Keratinocyte (primary cell): Measurements from ENCODE around the gene CRACR2A. TPM values are rescaled to one million over a fixed set of nuclear protein-coding genes. Genes with fewer than 3 reads are reported as not detected.

Experiments
- DNase-seq: peaks from one replicate; pipeline ENCODE4 v3.0.0-alpha.2; 2011; ENCODE audit warnings: low read depth, missing footprints, low spot score
- FAIRE-seq: peaks from 2 replicates; lab custom pipeline; 2011; peaks lifted over from hg19 to GRCh38; lab: Jason Lieb, UNC
- H2AFZ ChIP-seq: 2 replicates; pipeline ENCODE4 v1.6.0; 2012; ENCODE audit warnings: low read length, control low read depth, inconsistent platforms; ENCODE audit not compliant: control insufficient read depth
- H3K27ac ChIP-seq: 2 replicates; pipeline ENCODE4 v1.5.1; 2011; ENCODE audit warnings: low read length; ENCODE audit not compliant: control insufficient read depth, insufficient read depth
- H3K27me3 ChIP-seq: 3 replicates; pipeline ENCODE4 v1.6.0; 2011; ENCODE audit warnings: low read length; ENCODE audit not compliant: control insufficient read depth, insufficient read depth; ENCODE audit errors: extremely low read depth
- H3K36me3 ChIP-seq, 2 experiments: 2 replicates in 1 of 2; 3 replicates in 1 of 2; pipeline ENCODE4 v1.5.1; 2011; ENCODE audit warnings: low read length in 2 of 2, mild to moderate bottlenecking in 1 of 2; ENCODE audit not compliant: control insufficient read depth in 2 of 2, insufficient read depth in 2 of 2; ENCODE audit errors: extremely low read depth in 1 of 2
- H3K4me1 ChIP-seq: 3 replicates; pipeline ENCODE4 v1.5.1; 2011; ENCODE audit warnings: low read length; ENCODE audit not compliant: control insufficient read depth, insufficient read depth; ENCODE audit errors: extremely low read depth
- H3K4me2 ChIP-seq: 3 replicates; pipeline ENCODE4 v1.6.0; 2011; ENCODE audit warnings: low read depth, low read length; ENCODE audit not compliant: control insufficient read depth, insufficient read depth; ENCODE audit errors: extremely low read depth
- H3K4me3 ChIP-seq, 3 experiments: fragments of 200-600 bp in 1 of 3; sonication (generic) in 1 of 3; 2 replicates in 2 of 3; 3 replicates in 1 of 3; pipeline ENCODE4 v1.5.1; 2011 to 2016; ENCODE audit warnings: low read length in 3 of 3, mild to moderate bottlenecking in 3 of 3, control low read depth in 2 of 3, inconsistent platforms in 1 of 3, low read depth in 1 of 3, mixed read lengths in 1 of 3, mixed run types in 1 of 3, moderate library complexity in 1 of 3; ENCODE audit not compliant: control insufficient read depth in 2 of 3, insufficient read depth in 2 of 3; ENCODE audit errors: extremely low read depth in 1 of 3
- H3K79me2 ChIP-seq: 2 replicates; pipeline ENCODE4 v1.6.0; 2012; ENCODE audit warnings: low read length; ENCODE audit not compliant: control insufficient read depth, insufficient read depth
- H3K9ac ChIP-seq: 3 replicates; pipeline ENCODE4 v1.6.0; 2011; ENCODE audit warnings: low read length; ENCODE audit not compliant: control insufficient read depth, insufficient read depth; ENCODE audit errors: extremely low read depth
- H3K9me1 ChIP-seq: 3 replicates; pipeline ENCODE4 v1.6.0; 2011; ENCODE audit warnings: low read length; ENCODE audit not compliant: control insufficient read depth, insufficient read depth; ENCODE audit errors: extremely low read depth
- H3K9me3 ChIP-seq: 2 replicates; pipeline ENCODE4 v1.5.1; 2012; ENCODE audit warnings: low read depth, low read length; ENCODE audit not compliant: control insufficient read depth
- H4K20me1 ChIP-seq: 3 replicates; pipeline ENCODE4 v1.6.0; 2011; ENCODE audit warnings: low read length; ENCODE audit not compliant: control insufficient read depth, insufficient read depth; ENCODE audit errors: extremely low read depth
- EZH2 ChIP-seq: IDR thresholded peaks from one replicate; pipeline ENCODE4 v1.6.1; 2012; ENCODE audit warnings: inconsistent platforms, mild to moderate bottlenecking, low read length, moderate library complexity
- dilution Hi-C: fragments of 300-500 bp; cut with MboI; formaldehyde crosslinking; loops from one replicate; pipeline ENCODE4 v1.7.0; 2020; ENCODE audit warnings: low sequenced_read_pairs; ENCODE audit not compliant: extremely low pct_ligation_motif_present
- polyA plus RNA-seq, 5 experiments: library from polyadenylated mRNA; depleted of rRNA in 3 of 5; stranded (reverse) in 3 of 5; stranded (forward) in 1 of 5; unstranded in 1 of 5; fragments of >200 nt; gene quantifications; 1 replicate in 1 of 5; 2 replicates in 3 of 5; 3 replicates in 1 of 5; pipeline versions ENCODE4 v1.2.1 to v1.2.3, GENCODE V29; 2011 to 2012; ENCODE audit warnings: missing spikeins in 2 of 5, low read depth in 1 of 5, low replicate concordance in 1 of 5
- TF ChIP-seq, protein P1 (sequence below), 3 experiments: IDR thresholded peaks in 1 of 3; conservative IDR thresholded peaks in 1 of 3; optimal IDR thresholded peaks in 1 of 3; 2 replicates in 2 of 3; 3 replicates in 1 of 3; pipeline versions ENCODE3 to v1.5.1; 2011; ENCODE audit warnings: low read length in 3 of 3, mild to moderate bottlenecking in 3 of 3, moderate library complexity in 2 of 3, control low read depth in 1 of 3, inconsistent platforms in 1 of 3; ENCODE audit not compliant: insufficient read depth in 2 of 3; ENCODE audit errors: extremely low read depth in 1 of 3

The CRACR2A gene
- polyA plus RNA-seq, 1 donor (not counting 4 experiments of a cell fraction or from before 2014, with no cell fraction given) = 0.30 TPM

DNA sequence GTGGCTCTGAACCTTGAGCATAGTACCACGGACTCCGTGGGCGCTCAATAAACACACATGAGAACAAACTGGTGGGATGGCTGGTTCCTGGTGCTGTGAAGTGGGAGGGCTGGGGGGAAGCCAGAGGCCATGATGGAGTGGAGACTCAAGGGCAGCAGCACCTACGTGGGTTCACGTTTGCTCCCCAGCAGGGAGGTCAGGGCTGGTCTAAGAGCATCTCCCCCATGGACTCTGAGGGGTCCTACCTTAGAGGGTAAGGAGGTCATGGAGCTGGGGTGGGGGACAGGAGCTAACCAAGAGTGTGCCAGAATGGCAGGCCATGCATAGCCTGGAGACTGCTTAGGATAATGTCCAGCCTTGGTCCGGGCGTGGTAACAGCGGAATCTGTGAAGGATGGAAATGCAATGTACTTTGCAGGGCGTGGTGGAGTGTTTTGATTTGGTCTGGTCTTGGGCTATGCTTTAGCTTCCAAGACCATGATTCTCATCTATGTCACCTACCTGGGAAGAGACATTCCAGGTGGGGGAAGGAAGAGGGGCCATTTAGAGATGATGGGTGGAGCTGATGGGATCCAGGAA, 158.9 kb downstream of the CRACR2A start:
- H3K36me3 ChIP-seq = no peaks in the 10 kb centered on the region
- FAIRE-seq (no peak), DNase-seq (no peak)
- H3K9me3 ChIP-seq = no peaks in the 10 kb centered on the region
- H3K27ac ChIP-seq = no peak overlapping the region
- H3K79me2 ChIP-seq = no peaks in the 10 kb centered on the region
- H3K9ac ChIP-seq = no peak overlapping the region
- dilution Hi-C loops = no loop called here
- no peaks in the 10 kb centered on the region for H3K9me1 ChIP-seq
- no peak overlapping the region for H2AFZ ChIP-seq
- H3K27me3 ChIP-seq = peaks cover 7% of the 10 kb centered on the region
- H3K4me2 ChIP-seq = no peak overlapping the region
- H3K4me3 ChIP-seq = no peak overlapping the region
- H3K4me1 ChIP-seq = no peaks in the 10 kb centered on the region
- no peaks in the 10 kb centered on the region for H4K20me1 ChIP-seq
- no peak for TF ChIP-seq EZH2
- TF ChIP-seq, protein P1, sequence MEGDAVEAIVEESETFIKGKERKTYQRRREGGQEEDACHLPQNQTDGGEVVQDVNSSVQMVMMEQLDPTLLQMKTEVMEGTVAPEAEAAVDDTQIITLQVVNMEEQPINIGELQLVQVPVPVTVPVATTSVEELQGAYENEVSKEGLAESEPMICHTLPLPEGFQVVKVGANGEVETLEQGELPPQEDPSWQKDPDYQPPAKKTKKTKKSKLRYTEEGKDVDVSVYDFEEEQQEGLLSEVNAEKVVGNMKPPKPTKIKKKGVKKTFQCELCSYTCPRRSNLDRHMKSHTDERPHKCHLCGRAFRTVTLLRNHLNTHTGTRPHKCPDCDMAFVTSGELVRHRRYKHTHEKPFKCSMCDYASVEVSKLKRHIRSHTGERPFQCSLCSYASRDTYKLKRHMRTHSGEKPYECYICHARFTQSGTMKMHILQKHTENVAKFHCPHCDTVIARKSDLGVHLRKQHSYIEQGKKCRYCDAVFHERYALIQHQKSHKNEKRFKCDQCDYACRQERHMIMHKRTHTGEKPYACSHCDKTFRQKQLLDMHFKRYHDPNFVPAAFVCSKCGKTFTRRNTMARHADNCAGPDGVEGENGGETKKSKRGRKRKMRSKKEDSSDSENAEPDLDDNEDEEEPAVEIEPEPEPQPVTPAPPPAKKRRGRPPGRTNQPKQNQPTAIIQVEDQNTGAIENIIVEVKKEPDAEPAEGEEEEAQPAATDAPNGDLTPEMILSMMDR (optimal IDR thresholded peaks at IDR 0.05 in 1 of 3, IDR thresholded peaks at IDR 0.05 in 1 of 3, conservative IDR thresholded peaks at IDR 0.05 in 1 of 3; ENCODE audit: extremely low read depth in 1 of 3, insufficient read depth in 2 of 3, low read length in 3 of 3) = no peak

DNA sequence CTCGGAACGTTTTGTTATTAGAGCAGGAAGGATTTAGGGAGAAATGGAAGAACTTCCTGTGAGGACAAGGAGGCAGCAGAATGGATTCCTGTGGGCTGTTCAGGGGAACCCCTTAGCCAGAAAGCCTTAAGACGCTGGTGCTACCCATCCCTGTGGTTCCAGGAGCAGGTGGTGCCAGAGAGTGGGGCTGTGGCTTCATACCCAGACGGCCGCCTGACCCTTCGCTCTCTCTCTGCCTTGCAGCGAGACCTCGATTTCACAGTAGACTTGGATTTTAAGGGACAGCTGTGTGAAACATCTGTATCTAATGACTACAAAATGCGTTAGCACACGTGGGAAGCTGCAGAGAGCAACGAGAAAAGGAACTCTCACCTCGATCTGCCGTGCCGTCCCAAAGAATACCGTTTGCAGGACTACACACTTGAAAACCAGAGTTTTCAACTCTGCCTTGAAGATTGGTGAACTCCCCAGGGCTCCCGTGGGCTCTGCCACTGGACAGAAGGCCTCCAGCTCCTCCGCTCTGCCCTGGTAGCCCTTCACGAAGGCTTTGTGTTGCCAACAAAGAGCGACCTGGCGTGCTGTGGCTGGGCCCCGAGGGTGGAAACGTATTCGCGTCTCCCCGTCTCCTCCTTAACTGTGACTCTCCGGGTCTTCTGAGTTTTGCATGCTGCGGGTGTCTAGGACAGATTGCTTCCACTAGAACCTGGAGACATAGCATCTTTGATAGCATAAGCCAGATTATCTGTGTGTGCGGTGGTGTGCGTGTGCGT, 159.9 kb downstream of the CRACR2A start:
- DNase-seq (no peak), FAIRE-seq (no peak)
- H3K27me3 ChIP-seq = no peaks in the 10 kb centered on the region
- H3K27ac ChIP-seq = no peak overlapping the region
- no peaks in the 10 kb centered on the region for H4K20me1 ChIP-seq
- dilution Hi-C loops = no loop called here
- no peaks in the 10 kb centered on the region for H3K9me1 ChIP-seq
- H2AFZ ChIP-seq = no peak overlapping the region
- TF ChIP-seq, protein P1 (optimal IDR thresholded peaks at IDR 0.05 in 1 of 3, IDR thresholded peaks at IDR 0.05 in 1 of 3, conservative IDR thresholded peaks at IDR 0.05 in 1 of 3; ENCODE audit: extremely low read depth in 1 of 3, insufficient read depth in 2 of 3, low read length in 3 of 3) = no peak
- TF ChIP-seq EZH2 = no peak
- H3K4me2 ChIP-seq = no peak overlapping the region
- H3K4me1 ChIP-seq = no peaks in the 10 kb centered on the region
- no peaks in the 10 kb centered on the region for H3K36me3 ChIP-seq
- no peak overlapping the region for H3K9ac ChIP-seq
- no peaks in the 10 kb centered on the region for H3K79me2 ChIP-seq
- H3K4me3 ChIP-seq = no peak overlapping the region
- no peaks in the 10 kb centered on the region for H3K9me3 ChIP-seq
